Fibroblast of the aortic adventitia (primary cell): ENCODE measurements around the gene SLCO1C1. TPM values are rescaled to one million over a fixed set of nuclear protein-coding genes. Genes with fewer than 3 reads are reported as not detected.
A peak's percentile ranks its signal among the peaks of the same experiment; 100 is the strongest.

Experiments used
- DNase-seq: peaks from one replicate; pipeline ENCODE4 v3.0.0-alpha.2; 2010; ENCODE audit warnings: low read depth
- H3K4me3 ChIP-seq: 2 replicates; pipeline ENCODE4 v1.5.1; 2011; ENCODE audit warnings: low read depth, mild to moderate bottlenecking, control low read depth, low read length, moderate library complexity
- total RNA-seq: library from RNA; depleted of rRNA; stranded (reverse); fragments of >200 nt; gene quantifications from 2 replicates; pipeline ENCODE4 v1.2.3, GENCODE V29; 2012; ENCODE audit warnings: low replicate concordance
- TF ChIP-seq, protein P1 (sequence below): IDR thresholded peaks from 2 replicates; pipeline ENCODE4 v1.5.1; 2011; ENCODE audit warnings: mild to moderate bottlenecking, low read length, control low read depth, inconsistent platforms; ENCODE audit not compliant: insufficient read depth

Gene SLCO1C1, protein sequence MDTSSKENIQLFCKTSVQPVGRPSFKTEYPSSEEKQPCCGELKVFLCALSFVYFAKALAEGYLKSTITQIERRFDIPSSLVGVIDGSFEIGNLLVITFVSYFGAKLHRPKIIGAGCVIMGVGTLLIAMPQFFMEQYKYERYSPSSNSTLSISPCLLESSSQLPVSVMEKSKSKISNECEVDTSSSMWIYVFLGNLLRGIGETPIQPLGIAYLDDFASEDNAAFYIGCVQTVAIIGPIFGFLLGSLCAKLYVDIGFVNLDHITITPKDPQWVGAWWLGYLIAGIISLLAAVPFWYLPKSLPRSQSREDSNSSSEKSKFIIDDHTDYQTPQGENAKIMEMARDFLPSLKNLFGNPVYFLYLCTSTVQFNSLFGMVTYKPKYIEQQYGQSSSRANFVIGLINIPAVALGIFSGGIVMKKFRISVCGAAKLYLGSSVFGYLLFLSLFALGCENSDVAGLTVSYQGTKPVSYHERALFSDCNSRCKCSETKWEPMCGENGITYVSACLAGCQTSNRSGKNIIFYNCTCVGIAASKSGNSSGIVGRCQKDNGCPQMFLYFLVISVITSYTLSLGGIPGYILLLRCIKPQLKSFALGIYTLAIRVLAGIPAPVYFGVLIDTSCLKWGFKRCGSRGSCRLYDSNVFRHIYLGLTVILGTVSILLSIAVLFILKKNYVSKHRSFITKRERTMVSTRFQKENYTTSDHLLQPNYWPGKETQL
- 0.09 and 0.25 TPM in 2 replicates for total RNA-seq

DNA sequence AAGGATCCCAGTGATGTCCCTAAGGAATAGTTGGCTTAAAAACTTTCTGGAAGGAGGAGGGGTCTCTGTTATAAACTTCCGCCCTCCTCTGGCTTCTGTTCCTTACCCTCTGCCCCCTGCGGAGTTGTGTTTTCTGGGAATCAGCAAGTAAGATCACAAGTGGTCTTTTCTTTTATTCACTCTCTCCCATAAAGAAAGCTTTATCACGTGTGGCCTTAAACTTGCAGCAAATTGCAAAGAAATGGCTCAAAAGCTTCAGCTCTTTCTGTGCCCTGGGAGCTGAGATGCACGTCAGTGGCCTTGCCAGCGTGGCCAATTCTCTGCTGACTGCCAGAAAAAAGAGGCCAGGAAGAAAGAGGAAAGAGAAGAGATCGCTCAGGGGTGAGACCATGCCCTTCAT lies at the start of gene SLCO1C1:
Gene SLCO1C1, plus strand, starts transcription at position 101 of the 400 bp plus-strand sequence. CDS start 4,245 bp downstream, outside the sequence.
- no peak within 1 kb of the TSS for H3K4me3 ChIP-seq
- TF ChIP-seq, protein P1, sequence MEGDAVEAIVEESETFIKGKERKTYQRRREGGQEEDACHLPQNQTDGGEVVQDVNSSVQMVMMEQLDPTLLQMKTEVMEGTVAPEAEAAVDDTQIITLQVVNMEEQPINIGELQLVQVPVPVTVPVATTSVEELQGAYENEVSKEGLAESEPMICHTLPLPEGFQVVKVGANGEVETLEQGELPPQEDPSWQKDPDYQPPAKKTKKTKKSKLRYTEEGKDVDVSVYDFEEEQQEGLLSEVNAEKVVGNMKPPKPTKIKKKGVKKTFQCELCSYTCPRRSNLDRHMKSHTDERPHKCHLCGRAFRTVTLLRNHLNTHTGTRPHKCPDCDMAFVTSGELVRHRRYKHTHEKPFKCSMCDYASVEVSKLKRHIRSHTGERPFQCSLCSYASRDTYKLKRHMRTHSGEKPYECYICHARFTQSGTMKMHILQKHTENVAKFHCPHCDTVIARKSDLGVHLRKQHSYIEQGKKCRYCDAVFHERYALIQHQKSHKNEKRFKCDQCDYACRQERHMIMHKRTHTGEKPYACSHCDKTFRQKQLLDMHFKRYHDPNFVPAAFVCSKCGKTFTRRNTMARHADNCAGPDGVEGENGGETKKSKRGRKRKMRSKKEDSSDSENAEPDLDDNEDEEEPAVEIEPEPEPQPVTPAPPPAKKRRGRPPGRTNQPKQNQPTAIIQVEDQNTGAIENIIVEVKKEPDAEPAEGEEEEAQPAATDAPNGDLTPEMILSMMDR, result no peak
- DNase-seq, result no peak

DNA sequence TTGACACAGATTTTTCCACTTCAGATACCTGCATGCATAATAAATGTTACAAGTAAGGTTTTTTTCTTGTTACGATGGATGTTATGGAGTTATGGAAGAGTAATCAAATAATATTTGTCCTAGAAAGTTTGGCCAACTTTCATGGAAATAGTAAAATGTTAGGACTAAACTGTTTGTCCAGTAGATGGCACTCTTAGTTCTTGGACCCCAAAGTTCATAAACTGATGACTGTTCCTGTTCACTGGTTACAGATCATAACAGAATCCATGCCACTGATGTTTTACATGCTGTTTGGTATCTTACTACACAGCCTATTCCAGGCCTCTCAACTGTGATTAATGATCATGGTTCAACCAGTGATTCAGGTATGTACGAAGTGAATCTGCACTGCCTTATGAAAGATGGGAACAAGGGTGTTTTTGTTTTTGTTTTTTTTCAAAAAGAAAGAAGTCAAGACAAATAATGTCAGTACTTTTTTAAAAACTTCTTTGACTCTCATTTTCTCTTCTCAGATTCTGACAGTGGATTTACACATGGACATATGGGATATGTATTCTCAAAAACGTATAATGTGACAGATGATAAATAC lies 48.8 kb upstream of the SLCO1C1 start:
- peak; percentile 74 for DNase-seq
- TF ChIP-seq, protein P1, result peak; percentile 61
- H3K4me3 ChIP-seq, result no peak overlapping the region

DNA sequence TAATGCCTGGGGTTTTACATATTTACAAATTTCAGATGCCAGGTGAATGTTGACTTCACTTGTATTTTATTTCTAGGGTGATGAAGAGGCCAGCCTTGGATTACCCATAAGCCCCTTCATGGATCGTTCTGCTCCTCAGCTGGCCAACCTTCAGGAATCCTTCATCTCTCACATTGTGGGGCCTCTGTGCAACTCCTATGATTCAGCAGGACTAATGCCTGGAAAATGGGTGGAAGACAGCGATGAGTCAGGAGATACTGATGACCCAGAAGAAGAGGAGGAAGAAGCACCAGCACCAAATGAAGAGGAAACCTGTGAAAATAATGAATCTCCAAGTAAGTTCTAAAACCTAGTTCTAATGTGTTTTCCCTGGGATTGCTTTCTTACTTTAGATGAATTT lies 41.3 kb upstream of the SLCO1C1 start:
- TF ChIP-seq, protein P1, result no peak
- DNase-seq, result peak; percentile 5
- H3K4me3 ChIP-seq, result no peak overlapping the region

DNA sequence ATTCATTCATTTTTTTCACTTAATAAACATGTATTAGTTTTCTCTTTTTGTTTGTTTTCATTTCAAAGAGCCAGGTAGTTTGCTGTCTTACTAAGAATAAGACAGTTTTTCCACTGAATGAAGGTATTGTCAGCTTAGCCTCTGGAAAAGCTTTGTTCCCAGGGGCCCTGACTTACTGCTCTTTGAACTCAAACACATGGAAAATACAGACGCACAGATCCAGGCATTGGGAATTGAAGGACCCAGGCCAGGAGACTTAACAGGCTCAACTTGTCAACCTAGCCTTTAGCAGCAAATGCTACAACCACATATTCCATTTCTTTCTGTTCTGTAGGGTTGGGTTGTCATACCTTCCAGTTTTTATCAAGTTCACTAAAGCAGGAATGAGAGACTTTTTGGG lies 38.5 kb upstream of the SLCO1C1 start:
- no peak for DNase-seq
- TF ChIP-seq, protein P1, result no peak
- no peak overlapping the region for H3K4me3 ChIP-seq

DNA sequence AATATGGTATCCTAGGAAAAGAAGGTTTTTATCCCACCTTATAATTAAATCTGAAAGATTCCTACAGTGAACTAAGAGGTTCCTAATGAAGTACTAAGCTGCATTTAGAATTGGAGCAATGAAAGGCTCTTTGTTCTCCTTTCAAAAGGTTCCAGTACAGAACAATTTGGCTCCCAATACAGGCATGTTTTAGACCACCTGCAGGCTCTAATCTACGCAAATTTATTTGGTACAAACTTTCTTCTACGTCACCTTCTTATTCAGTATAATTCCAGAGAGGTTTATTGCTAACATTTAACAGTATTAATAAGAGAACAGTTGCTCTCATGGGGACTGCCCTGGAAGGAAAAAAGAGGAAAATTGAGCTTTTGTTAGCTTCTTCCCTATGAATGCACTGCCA lies 37.6 kb upstream of the SLCO1C1 start:
- TF ChIP-seq, protein P1, result no peak
- DNase-seq, result no peak
- no peak overlapping the region for H3K4me3 ChIP-seq

DNA sequence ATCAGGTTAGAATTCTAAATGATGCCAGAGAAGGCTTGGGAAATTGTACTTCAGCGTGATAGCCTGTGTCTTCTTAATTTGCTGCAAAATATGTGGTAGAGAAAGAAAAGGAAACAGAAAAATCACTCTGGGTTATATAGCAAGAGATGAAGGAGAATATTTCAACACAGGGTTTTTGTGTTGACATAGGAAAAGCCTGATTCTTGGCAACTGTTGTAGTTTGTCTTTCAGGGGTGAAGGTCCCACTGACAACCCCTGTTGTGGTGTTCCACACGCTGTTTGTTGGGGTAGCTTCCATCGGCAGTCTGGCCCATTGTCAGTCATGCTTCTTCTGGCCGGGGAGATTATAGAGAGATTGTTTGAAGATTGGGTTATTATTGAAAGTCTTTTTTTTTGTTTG lies 13.8 kb upstream of the SLCO1C1 start:
- no peak overlapping the region for H3K4me3 ChIP-seq
- TF ChIP-seq, protein P1, result no peak
- no peak for DNase-seq
